ENCODE measurements around the gene ZNF219.

ZNF219 gene

DNA sequence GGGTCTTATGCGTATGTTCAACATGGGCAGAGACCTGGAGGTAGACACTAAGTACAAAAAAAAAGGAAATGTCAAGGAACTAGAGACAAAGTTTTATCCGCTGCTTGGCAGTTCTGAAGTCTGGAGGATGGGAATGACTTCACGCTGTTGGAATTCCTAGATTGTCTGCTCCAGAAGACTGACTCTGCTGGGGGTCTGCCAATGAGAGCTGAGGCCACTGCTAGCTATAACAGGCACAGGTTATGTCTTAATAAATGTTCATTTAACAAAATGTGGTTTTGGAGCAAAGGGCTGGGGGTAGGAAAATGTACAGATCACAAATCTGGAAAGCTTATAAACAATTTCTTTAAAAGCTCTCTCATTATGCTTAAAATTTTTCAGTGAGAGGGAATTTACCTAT lies 35.0 kb downstream of the ZNF219 start:
- DNase-seq = peak; percentile 94

DNA sequence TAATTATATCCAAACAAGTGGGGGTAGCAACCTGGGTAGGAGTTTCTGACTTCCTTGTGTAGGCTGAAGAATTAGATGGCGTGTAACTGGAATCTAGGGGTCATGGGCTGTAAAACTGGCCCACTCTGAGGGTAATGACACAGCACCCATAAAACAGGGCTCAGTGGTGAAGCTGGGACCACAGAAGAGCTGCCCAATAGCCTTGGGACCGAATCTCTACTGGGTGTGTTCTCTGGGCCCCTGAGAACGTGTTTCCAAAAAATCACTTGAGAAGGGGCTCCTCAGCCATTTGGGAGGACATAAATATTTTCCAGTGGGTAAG lies 37.1 kb downstream of the ZNF219 start:
- DNase-seq = no peak

DNA sequence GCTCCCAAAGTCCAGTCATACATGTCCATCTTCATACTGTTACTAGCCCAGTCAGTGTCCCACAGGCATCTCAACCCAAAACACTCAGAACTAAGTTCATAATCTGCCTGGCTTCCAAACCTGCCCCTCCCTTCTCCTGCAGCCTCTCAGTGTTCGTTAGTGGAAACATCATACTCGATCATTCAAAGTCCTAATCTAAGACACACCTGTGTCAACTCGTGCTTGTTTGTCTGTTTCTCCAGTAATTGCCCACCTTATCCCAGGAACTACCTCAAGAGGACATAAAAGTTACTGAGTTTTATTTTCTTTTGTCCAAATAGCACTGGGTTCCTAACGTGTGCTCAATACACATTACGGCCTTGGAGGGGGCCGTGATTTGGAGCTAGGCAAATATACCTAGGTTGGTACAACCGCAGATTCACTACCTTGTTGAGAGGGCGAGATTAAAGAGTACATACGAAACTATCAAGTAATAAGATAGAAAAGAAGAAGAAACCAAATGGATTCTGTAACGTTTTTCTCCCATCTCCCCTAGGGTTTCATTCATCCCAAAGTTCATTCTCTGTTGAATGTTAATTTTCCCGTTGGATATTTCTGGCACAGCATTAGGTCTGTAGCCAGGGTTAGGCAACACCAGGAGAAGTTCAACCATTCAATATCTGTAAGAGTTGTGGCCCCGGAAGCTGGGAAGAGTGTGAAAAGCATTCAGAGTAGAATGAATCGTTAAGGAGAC lies 37.7 kb downstream of the ZNF219 start:
- DNase-seq = no peak

DNA sequence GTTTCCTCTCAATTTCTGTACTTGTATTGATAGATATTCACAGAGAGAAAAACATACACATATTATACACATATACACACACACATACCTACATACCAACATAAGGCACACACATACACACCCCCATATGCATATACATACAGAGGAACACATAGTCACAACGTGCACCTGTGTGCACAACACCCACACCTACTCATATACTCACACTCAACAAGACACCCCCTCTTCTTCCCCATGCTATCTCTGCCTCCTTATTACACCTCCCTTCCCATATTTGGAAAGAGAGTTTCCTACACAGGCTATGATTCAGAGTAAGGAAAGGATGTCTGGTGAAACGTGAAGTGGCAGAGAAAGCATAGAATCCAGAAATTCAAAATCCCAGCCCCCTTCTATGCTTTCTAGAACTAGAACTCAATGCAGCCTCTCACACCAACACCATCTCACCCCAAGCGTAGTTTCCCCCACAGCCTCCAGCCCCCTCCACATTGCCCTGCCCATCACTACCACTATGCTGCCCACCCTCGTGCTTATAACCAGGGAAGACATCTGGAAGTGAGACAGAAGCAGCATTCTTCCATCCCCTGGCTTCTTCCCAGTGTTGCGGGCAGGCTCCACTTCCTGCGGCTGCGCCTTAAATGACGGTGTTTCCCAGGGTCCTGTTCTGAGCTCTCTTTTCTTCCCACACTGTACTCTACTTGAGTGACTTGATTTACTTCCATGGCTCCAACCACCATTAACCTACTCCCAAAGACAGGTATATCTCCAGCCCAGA lies 38.4 kb downstream of the ZNF219 start:
- peak; percentile 41 for DNase-seq

DNA sequence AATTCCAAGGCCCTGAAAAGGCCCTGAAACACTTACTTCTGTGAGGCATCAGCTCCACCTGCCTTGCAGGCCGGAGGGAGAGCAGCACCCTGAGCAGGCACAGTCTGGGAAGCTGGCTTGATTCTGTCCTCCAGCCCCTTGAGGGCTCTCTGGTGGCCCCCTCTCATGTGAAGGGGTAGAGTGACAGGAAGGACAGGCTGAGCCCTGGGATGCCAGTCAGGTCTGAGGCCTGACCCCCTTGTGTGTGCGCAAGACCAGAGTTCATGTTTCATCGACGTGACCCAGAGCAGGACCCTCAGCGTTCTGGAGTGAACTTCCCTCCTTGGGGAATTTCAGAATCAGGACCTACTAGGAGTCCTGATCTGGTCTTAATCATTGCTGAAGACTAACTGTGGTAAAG lies 39.6 kb downstream of the ZNF219 start:
- no peak for DNase-seq

DNA sequence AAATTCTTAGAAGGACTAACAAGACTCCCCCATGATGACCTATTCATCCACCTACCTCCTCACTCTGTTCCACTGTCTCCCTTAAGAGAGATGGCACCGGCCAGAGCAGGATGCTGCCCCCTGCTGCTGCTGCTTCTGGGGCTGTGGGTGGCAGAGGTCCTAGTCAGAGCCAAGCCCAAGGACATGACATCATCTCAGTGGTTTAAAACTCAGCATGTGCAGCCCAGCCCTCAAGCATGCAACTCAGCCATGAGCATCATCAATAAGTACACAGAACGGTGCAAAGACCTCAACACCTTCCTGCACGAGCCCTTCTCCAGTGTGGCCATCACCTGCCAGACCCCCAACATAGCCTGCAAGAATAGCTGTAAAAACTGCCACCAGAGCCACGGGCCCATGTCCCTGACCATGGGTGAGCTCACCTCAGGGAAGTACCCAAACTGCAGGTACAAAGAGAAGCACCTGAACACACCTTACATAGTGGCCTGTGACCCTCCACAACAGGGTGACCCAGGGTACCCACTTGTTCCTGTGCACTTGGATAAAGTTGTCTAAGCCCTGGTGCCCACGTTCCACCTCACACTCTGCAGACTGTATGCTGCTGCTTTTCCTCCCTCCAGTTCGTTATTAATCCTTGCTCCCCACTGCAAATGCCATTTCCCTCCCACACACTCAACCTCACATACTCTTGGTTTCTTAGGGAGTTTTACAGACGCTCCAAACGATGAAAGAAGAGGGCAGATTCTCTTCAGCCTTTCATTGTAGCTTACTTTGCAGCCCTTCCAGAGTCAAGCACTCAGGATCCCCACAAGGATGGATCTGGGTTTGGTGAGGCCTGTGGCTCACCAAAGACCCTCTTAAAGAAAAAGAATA lies 40.4 kb downstream of the ZNF219 start, which contains the start of gene RNASE8:
RNASE8 (plus strand) TSS at position 20 of the 873 bp plus-strand sequence; CDS start at position 91, 71 bp downstream.
- peak; percentile 19 for DNase-seq

DNA sequence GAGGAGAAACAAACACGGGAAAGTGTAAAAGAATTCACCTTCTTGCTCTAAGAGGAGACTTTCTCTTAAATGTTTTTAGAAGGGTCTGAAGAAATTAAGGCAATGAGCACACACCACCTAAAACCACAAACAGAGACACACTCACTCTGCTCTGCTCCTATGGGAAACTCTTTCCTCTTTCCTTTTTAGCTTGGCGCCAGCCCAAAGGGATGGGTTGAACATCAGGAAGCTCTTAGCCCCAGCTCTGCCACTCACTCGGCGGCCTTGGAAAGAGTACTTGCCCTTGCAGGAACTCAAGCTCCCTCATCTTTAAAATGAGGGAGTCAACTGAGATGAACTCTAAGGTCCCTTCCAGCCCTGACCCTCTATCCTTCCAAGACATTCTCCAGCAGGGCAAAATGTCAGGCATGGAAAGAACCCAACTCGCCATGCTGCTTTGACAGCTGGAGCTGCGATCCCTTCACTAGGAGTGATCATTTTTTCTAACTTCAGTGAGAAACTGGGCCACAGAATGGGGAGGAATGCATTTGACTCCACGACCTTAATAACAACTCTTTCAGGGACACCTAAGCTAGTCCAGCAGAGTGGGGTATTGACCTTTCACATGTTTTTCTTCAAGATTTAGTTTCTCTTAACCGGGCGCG lies 41.8 kb downstream of the ZNF219 start:
- peak; percentile 75 for DNase-seq

DNA sequence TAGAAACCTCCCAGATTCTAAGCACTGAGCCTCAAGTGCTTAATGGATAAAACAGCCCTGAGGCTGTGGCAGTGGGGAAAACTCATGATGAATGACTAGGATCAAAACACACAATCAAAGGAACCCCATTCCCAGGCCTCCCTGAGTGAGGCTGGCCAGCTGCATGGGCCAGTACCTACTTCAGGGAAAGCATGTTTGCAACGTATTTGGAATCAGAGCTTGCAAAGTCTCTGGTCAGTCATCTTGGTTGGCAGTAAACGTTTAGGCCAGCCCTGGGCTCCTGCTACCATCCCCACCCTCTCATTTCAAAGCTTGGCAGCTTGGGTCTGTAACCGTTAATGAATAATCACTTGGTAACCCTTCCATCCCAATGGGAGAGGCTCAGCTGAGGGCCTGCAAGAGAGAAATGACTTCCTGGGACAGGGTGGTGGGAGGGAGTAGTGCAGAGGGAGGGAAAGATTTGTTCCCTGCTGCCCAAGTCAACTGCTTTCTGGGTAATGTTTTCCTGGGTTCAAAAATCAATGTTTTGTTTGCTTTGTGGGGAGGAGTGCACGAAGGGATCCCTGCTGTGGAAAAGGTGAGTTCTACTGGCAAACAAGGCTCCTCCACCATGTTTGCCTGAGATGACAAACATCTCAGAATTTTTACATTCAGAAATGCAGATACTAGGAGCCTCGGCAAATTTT lies 42.9 kb downstream of the ZNF219 start:
- no peak for DNase-seq

DNA sequence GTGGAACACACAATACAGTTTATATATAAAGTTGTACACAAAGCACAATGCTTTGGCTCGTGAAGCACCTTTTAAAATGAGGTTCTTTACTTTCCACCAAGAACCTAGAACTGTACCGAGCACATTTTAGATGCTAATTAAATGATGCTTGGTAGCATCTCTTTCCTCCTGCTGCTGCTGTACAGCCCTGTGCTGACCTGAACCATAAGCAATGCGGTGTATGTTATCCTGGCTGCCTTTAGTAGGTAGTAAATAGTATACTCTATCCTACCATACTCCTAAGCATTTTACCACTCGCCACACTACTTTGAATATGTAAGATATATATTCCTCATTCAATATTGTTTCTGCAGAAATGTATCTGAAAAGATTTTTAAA lies 43.7 kb downstream of the ZNF219 start:
- DNase-seq = no peak

DNA sequence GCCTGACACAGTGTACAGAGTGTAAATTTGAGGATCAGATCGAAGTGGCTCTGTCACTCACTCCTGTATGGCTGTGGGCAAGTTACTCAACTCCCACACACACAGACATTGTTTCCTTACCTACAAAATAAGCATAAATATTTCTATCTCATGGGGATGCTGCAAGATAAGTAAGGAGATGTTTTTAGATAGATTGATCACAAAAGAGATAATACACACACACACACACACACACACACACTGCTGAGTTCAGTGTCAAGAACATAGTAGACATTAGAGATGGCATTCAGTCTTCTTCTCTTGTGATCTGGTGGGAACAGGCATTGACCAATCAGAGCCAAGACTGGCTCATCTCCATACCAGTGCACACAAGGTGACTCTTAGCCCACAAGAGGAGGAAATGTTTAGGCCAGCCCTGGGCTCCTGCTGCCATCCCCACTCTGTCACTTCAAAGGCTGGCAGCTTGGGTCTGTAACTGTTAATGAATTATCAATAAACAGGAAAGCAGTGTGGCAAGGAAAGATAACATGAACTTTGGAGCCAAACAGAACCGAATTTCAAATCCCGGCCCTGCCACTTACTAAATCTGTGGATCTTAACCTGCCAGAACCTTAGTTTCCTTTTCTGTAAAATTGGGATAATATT lies 44.2 kb downstream of the ZNF219 start:
- no peak for DNase-seq

DNA sequence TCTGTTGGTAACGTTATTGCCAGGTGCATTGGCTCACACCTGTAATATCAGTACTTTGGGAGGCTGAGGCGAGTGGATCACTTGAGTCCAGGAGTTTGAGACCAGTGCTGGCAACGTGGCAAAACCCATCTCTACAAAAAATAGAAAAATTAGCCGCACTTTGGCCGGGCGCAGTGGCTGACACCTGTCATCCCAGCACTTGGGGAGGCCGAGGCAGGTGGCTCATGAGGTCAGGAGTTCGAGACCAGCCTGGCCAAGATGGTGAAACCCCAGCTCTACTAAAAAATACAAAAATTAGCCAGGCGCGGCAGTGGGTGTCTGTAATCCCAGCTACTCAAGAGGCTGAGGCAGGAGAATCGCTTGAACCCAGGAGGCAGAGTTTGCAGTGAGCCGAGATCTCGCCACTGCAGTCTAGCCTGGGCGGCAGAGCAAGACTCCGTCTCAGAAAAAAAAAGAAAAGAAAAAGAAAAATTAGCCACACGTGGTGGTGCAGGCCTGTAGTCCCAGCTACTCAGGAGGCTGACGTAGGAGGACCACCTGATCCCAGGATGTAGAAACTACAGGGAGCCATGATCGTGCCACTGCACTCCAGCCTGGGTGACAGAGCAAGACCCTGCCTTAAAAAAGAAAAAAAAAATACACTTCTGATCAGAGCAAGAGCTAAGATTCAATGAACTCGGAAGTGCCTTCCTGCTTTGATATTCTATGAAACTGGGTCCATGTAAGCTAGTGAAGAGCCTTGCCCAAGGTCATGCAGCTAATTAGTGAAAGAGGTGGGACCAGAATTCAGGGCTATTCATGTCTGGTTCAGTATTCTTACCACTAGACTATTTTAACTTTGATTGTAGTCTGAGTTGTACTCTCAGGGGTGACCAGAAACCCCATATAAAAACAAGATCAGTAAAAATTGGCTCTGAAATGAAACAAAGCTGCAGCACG lies 45.0 kb downstream of the ZNF219 start:
- DNase-seq = no peak

DNA sequence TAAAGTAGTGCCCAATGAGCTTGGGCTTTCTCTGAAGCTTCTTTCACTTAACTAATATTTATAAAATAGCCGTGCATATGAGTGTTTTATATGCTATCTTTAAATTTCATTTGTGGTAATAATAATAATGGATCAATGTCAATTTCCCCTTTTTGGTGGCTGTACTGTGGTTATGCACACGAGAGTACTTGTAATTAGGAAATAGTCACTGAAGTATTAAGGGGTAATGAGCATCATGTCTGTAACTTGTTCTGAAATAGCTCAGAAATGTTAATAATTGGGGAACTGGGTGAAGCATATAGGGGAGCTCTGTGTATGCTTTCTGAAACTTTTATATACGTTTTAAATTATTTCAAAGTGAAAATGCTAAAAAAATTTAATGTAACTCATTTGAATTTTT lies 47.9 kb downstream of the ZNF219 start:
- DNase-seq = no peak

DNA sequence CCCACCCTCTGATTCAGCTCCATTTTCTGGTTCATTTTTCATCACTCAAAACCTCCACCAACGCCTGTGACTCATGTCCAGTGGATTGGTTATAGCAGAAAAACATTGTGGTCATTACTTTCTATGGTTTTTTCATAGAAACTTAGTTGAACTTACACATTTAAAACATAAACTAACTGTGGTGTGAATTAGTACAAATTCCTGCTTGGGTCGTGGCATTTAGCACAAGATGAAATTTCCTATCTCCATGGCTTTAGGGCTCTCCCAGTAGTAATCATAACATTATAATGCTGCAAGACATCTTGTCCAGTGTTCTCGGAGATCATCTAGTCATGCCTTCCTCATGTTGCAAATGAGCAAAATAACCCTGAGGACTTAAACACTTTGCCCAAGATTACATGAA lies 49.2 kb downstream of the ZNF219 start:
- DNase-seq = peak; percentile 58

DNA sequence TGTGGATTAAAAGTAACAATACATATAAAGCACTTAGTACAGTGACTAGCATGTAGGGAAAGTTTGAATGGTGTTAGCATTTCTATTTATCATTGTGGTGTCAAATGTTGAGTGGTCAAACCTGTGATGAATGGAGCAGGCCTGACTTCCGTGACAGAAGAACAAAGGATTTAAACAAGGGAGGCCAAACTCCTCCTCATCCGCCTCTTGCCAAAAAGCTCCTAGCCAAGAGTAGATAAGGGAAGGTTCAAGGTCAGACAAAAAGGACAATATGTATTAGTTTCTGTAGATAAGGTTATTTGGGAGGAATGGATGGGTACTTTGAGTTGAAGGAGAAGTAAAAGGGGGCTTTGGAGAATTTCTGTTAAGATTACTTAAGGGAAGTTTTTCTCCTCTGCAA lies 49.8 kb downstream of the ZNF219 start:
- DNase-seq = no peak

DNA sequence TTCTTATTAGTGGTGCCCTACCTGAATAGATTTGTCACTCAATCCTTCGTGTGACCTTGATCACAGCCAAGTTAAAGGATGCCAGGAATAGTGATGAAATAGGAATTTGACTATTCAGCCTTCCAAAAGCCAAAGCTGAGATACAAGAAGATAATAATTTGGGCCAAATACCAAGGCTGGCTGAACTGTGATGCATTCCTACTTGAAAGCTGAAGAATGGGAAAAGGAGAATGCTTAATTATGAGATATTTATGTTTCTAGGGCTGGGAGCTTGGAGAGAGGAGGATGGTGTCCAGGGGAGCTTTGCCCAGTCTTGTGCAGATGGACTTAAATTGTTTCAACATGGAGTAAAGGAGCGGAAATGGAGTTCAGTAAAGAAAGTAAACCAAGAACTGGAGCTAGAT lies 51.1 kb downstream of the ZNF219 start:
- DNase-seq = peak; percentile 54

DNA sequence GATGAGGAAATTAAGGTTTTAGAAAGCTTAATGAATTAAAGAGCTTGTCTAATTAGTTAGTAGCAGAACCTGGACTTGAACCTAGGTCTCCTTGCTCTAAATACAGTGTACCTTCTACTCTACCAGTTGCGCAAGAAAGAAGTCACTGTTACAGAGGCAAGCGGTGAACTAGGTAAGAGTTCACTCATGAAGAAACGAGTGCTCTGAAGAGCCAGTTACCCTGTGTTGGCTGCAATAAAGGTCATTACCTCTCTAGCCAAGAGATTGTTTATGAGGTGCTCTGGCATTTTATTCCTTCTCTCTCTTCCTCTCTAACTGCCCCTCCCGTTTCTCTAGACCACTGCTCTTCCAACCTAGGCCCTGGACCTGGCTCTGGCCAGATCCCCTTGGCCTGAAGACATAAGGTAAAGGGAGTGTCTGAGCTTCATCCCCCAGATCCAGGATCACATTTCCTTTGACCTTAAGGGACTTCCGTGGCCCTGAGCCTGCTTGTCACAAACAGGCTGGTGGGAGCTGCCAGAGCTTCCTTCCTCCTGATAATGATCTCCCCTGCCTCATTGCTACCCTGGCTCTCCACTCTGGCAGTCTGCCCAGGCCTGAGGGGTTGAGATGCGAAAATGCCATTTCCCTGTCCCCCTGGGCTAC lies 54.4 kb downstream of the ZNF219 start:
- DNase-seq = no peak

DNA sequence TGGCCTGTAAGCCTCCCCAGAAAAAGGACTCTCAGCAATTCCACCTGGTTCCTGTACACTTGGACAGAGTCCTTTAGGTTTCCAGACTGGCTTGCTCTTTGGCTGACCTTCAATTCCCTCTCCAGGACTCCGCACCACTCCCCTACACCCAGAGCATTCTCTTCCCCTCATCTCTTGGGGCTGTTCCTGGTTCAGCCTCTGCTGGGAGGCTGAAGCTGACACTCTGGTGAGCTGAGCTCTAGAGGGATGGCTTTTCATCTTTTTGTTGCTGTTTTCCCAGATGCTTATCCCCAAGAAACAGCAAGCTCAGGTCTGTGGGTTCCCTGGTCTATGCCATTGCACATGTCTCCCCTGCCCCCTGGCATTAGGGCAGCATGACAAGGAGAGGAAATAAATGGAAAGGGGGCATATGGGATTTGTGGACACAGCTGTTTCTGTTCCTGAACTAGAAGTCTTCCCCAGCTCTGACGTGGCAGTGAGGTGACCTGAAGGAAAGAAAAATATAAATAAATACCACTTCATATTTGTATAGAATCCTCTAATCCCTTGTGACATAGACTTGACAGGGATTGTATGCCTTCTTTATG lies 55.0 kb downstream of the ZNF219 start:
- no peak for DNase-seq

DNA sequence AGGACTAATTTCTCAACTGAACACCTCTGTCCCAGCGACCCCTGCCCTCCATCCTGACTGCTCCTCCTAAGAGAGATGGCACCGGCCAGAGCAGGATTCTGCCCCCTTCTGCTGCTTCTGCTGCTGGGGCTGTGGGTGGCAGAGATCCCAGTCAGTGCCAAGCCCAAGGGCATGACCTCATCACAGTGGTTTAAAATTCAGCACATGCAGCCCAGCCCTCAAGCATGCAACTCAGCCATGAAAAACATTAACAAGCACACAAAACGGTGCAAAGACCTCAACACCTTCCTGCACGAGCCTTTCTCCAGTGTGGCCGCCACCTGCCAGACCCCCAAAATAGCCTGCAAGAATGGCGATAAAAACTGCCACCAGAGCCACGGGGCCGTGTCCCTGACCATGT lies 55.5 kb downstream of the ZNF219 start:
- DNase-seq = no peak

DNA sequence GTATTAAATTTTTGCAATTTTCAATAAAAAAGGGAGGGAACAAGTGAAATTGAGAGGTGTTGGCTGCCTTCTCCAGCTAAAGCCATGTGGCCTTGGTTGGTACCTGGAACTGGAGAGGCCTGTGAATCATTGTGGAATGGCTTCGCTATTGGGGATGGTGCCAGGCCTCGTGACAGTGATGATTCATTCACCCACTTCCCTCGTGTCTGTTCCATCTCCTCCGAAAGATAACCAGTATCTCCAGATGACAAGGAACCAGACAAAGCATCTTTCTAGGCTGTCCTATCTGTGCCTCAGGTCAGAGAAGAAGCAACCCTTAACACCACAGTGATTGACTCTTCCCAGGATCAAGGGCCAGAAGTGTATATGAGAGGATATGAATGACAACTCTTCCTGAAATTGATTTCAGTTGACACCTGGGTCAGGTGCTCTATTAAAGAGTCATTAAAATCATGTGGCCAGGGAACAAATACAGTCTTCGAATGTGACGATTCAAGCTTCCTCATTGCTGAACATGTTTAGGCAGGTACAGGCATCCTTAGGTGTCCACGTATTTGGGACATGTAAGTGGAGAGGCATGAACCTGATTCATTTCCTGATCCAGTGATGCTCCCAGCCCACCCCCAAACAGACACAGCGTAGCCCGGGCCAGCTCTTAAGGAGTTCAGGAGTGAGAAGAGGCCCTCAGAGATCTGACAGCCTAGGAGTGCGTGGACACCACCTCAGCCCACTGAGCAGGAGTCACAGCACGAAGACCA lies 56.6 kb downstream of the ZNF219 start, which contains the start of gene RNASE7:
RNASE7 (plus strand) TSS at position 687 of the 758 bp plus-strand sequence. CDS start 631 bp downstream, outside the sequence.
- DNase-seq = peak; percentile 33
